ENCODE data around the gene XKRX. TPM values are rescaled to one million over a fixed set of nuclear protein-coding genes. Genes with fewer than 3 reads are reported as not detected.

The XKRX gene
- total and polyA plus RNA-seq, 7 donors = 0.14 to 1.3 (median 0.69) TPM; not detected in 3

DNA sequence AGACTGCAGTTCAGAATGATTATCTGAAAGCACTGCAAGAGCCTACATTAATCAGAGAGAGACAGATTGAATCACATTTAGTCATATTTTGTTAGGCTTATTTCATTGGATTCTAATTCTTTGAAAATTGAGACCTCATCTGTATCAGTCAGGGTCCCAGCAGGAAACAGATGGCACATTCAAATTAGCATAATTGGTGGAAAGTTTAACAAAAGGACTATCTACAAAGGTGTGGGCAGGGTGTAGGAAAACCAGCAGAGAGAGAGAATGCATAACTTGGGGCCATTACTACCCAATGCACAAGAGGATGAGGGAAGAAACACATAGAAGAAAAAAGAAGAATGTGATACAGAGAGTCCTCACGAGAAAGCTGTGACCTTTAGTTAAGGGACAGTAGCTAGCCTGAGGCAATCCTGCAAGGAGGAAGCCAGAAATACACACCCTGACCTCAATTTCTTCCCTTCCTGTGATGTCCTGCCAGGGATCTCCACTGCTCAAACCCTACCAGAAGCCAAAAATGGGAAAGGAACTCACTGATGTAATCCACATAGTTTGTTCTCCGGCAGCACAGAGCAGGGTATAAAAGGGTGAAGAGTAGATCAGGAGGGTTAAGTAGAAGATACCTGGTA is 17.7 kb upstream of the XKRX start:
- Histone ChIP-seq H3K36me3 (no peaks in the 10 kb centered on the region), H3K27me3 (no peaks in the 10 kb centered on the region), H3K4me3 (no peak overlapping the region), H3K27ac (no peak overlapping the region), H3K4me1 (no peaks in the 10 kb centered on the region), H3K9me3 (no peaks in the 10 kb centered on the region)
- TF ChIP-seq, protein P1, sequence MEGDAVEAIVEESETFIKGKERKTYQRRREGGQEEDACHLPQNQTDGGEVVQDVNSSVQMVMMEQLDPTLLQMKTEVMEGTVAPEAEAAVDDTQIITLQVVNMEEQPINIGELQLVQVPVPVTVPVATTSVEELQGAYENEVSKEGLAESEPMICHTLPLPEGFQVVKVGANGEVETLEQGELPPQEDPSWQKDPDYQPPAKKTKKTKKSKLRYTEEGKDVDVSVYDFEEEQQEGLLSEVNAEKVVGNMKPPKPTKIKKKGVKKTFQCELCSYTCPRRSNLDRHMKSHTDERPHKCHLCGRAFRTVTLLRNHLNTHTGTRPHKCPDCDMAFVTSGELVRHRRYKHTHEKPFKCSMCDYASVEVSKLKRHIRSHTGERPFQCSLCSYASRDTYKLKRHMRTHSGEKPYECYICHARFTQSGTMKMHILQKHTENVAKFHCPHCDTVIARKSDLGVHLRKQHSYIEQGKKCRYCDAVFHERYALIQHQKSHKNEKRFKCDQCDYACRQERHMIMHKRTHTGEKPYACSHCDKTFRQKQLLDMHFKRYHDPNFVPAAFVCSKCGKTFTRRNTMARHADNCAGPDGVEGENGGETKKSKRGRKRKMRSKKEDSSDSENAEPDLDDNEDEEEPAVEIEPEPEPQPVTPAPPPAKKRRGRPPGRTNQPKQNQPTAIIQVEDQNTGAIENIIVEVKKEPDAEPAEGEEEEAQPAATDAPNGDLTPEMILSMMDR (IDR thresholded peaks at IDR 0.05) = no peak
- TF ChIP-seq EP300 (IDR thresholded peaks at IDR 0.05) = no peak
- no peak for TF ChIP-seq POLR2AphosphoS5 (IDR thresholded peaks at IDR 0.05)
- no peak for TF ChIP-seq POLR2A (IDR thresholded peaks at IDR 0.05)
- intact Hi-C loops (cut with DNase I) = no loop called here
- WGBS, 2 donors = 78 to 81% methylated on average over 2 of the region's 2 CpGs
- no peak for DNase-seq

DNA sequence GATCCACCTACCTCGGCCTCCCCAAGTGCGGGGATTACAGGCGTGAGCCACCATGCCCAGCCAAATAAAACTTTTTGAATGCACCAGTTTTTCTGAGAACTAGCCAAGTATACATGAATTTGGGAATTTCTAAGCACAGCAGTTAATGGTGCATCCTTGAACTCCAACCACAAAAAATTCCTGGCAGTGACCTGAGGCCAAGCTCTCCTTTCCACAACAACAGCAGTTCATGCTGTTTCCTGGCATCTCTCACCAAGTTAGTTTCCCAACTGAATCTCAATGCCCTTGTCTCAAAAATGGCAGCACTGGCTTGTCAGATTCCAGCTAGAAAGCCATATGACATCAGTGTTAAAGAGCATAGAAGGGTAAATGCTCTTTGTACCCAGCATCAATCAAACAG is 15.9 kb upstream of the XKRX start:
- H3K9me3 ChIP-seq = no peaks in the 10 kb centered on the region

DNA sequence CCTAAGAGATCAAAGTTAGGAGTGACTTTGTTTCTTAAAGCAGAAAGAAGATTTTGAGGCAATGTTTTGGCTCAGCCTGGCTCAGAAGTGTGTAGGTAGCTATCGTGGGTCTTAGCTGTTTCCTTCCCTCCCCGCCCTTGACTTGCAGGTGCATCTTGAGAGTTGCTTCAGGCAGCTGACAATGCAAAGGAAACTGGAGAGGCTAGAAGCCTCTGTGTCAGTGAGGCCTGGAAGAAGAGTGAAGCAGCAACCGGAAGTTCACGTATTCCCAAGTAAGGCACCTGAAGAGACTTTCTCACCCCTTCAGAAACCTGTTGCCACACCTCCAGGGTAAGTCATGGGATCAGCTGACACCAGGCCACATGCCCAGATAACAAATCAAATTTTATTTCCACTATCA is 10.6 kb upstream of the XKRX start:
- no peak overlapping the region for H3K4me3 ChIP-seq
- H3K36me3 ChIP-seq = no peaks in the 10 kb centered on the region
- DNase-seq = no peak
- no peak overlapping the region for H3K27ac ChIP-seq
- TF ChIP-seq POLR2AphosphoS5 (IDR thresholded peaks at IDR 0.05) (no peak), EP300 (IDR thresholded peaks at IDR 0.05) (no peak), POLR2A (IDR thresholded peaks at IDR 0.05) (no peak)
- TF ChIP-seq, protein P1 (IDR thresholded peaks at IDR 0.05) = no peak
- no peaks in the 10 kb centered on the region for H3K27me3 ChIP-seq
- H3K9me3 ChIP-seq = no peaks in the 10 kb centered on the region
- intact Hi-C loops (cut with DNase I) = no loop called here
- no peaks in the 10 kb centered on the region for H3K4me1 ChIP-seq
- WGBS, 2 donors = 41 to 57% methylated on average over 4 of the region's 4 CpGs

More for the DNA sequence above, 15.9 kb upstream of the XKRX start:
- no peak overlapping the region for H3K4me3 ChIP-seq
- no peak overlapping the region for H3K27ac ChIP-seq
- no peaks in the 10 kb centered on the region for H3K27me3 ChIP-seq
- no peaks in the 10 kb centered on the region for H3K36me3 ChIP-seq
- H3K4me1 ChIP-seq = no peaks in the 10 kb centered on the region
- WGBS, 2 donors = 94 to 98% methylated on average over 3 of the region's 3 CpGs
- intact Hi-C loops (cut with DNase I) = no loop called here
- TF ChIP-seq EP300 (IDR thresholded peaks at IDR 0.05) = no peak
- TF ChIP-seq POLR2AphosphoS5 (IDR thresholded peaks at IDR 0.05) = no peak
- TF ChIP-seq, protein P1 (IDR thresholded peaks at IDR 0.05) = no peak
- TF ChIP-seq POLR2A (IDR thresholded peaks at IDR 0.05) = no peak
- DNase-seq = no peak

DNA sequence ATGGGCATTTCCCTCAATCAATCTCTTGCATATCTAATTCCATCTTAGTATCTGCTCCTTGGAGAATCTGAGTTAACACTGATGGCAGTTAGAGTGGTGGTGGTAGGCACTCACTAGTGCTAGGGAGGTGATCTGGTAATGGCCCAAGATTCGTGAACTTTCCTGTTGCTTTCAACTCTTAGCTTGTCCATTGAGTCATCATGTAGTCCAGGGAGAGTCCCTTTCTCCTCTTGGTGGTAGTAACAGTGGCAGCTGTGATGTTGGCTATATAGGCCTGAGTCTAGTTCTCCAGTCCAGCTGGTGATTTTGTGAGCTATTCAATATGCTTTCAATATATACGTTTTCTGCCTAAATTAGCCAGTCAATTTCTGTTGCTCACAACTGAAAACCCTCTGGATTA is 7.0 kb upstream of the XKRX start:
- 82 to 88% methylated on average over 2 of the region's 2 CpGs for WGBS, 2 donors

More for the DNA sequence above, 7.0 kb upstream of the XKRX start:
- no peaks in the 10 kb centered on the region for H3K36me3 ChIP-seq
- H3K4me3 ChIP-seq = no peak overlapping the region
- TF ChIP-seq POLR2A (IDR thresholded peaks at IDR 0.05) (no peak), POLR2AphosphoS5 (IDR thresholded peaks at IDR 0.05) (no peak), EP300 (IDR thresholded peaks at IDR 0.05) (no peak)
- TF ChIP-seq, protein P1 (IDR thresholded peaks at IDR 0.05) = no peak
- DNase-seq = no peak
- no peak overlapping the region for H3K27ac ChIP-seq
- no peaks in the 10 kb centered on the region for H3K9me3 ChIP-seq
- H3K4me1 ChIP-seq = no peaks in the 10 kb centered on the region
- intact Hi-C loops (cut with DNase I) = no loop called here
- H3K27me3 ChIP-seq = peaks cover 0 to 3% (median 0%) of the 10 kb centered on the region in 3 donors

Data from sigmoid colon (tissue), 7 donors.